Cerebellar nuclear complex (tissue), 1 donor: Measurements from ENCODE around the gene AGPAT4.

Source experiments
- DNase-seq, 2 experiments: peaks; one replicate each; lab custom pipeline; 2025; lab: John Stamatoyannopoulos, UW

The AGPAT4 gene

DNA sequence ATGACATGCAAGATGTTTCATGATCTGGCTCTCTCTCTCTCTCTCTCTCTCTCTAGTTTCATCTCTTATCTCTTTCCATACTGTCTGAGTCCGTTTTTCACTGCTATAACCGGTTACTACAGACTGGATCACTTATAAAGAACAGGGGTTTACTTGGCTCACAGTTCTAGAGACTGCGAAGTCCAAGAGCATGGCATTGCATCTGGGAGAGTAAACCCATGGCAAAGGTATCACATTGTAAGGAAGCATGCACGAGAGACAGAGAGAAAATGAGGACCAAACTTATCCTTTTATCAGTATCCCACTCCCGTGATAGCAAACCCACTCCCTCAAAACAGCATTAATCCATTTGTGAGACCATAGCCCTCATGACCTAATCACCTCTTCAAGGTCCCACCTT, 7.2 kb upstream of the AGPAT4 start:
- DNase-seq: no peak

GRCh38 chr6:161279677-161280415, 6.0 kb upstream of the AGPAT4 start:
- DNase-seq: no peak

- no peak for DNase-seq
These were observed 2.8 kb upstream of the AGPAT4 start for GRCh38 chr6:161276605-161277155.

- DNase-seq: no peak
These were observed 1.0 kb upstream of the AGPAT4 start for GRCh38 chr6:161274898-161275297.

GRCh38 chr6:161274488-161274858, 612 bp upstream of the AGPAT4 start:
- DNase-seq: no peak

- DNase-seq: peak in 1 of 2 experiments; percentile 24
These were observed 548 bp downstream of the AGPAT4 start for GRCh38 chr6:161273274-161273751.

- no peak for DNase-seq
These were observed 1.1 kb downstream of the AGPAT4 start for GRCh38 chr6:161272635-161273273.

GRCh38 chr6:161271343-161272030, 2.4 kb downstream of the AGPAT4 start:
- DNase-seq: no peak

- no peak for DNase-seq
These were observed 3.7 kb downstream of the AGPAT4 start for GRCh38 chr6:161270116-161270515.

DNA sequence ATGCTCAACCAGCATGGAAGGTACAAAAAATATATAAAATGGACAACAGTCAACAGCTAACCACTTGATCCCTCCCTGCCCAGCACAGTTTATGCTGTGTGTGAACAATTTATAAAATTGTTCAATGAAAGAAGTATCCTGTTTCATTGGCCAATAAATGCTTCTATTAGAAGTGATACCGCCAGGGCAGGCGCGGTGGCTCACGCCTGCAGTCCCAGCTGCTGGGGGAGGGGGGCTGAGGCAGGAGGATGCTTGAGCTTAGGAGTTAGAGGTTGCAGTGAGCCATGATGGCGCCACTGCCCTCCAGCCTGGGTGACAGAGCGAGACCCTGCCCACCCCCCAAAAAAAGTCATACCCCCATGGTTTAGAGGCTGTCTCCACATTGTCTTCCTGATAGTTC, 4.6 kb downstream of the AGPAT4 start:
- DNase-seq: no peak

DNA sequence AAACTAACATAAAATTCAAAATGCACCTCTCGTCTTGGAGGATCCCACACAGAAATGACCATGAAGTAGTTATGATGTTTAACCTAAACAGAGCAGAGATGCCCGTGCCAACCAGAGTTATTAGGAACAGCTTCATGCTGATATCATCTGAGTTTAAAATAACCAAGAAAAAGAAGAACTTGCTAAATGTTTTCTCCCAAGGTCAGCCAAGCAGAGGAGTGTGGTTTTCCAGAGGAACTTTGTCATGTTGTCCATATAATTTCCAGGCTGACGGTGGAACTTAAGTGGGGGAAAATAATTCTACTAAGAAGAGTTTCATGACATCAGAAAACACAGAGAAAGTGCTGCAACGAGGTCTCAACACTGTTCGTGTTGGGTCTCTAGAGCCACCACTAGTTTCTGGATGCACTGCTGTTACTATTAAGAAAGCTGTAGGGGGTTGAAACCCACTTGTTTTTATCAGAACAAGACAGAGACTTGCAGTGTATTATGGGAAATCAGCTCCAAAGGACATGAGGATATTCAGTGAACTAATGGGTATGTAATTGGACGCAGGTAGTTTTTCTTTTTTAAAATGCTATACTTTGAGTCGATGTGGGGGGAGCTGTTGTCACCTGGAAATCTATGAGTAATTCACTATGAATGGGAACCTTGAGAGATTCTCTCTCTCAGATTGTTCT, 5.2 kb downstream of the AGPAT4 start:
- no peak for DNase-seq

- no peak for DNase-seq
These were observed 7.2 kb downstream of the AGPAT4 start for GRCh38 chr6:161266513-161267230.

DNA sequence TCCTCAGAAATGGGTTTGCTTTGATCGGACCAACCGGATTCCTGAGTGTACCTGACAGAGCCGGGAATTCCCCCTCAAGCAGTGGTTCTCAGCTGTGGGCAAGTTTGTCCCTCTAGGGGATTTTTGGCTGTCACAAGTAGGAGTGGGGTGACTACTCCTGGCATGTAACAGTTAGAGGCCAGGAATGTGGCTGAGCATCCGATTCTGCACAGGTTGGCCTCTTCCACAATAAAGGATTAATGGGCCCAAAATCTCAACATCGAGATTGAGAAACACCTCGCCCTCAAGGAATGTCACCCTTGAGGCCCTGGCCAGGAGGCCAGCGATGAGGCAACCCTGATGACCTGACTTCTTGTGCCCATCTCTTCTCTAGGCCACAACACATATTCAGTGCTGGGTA, 7.9 kb downstream of the AGPAT4 start:
- DNase-seq: no peak

DNA sequence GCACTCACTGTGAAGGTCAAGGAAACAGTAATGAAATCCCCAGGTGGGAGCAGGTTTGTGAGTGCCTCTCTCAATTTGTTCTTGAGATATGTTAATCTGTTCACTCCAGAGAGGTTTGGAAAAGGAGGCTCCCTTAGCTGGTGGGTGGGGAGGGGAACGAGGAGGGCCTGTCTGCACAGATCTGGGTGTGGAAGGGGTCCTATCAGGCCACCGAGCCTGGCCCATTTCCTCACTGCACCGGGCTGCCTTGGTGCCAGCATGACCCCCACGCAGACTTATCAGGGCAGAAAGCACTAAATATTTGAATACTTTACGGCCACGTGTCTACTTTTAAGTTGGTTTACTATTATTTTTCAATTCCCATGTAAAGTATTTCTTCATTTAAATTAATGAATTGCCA, 8.3 kb downstream of the AGPAT4 start:
- DNase-seq: no peak

DNA sequence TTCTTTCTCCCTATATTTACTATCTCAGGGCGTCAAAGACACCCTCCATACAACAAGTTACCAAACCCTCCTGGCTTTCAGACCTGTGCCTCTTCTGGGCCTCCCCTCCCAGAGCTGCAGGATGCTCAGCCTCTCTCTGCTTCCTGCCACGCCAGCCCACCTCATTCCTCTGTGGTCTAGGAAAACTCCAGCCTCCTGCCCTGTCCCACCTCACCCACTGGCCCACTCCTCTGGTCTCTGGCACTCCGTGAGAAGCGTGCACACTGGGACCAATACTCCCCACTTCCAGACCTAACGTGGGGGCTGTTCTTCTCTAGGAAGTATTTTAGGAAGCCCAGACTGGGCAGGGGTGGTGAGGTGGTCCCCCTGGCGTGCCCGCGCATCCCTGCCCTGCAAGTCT, 9.7 kb downstream of the AGPAT4 start:
- DNase-seq: no peak

DNA sequence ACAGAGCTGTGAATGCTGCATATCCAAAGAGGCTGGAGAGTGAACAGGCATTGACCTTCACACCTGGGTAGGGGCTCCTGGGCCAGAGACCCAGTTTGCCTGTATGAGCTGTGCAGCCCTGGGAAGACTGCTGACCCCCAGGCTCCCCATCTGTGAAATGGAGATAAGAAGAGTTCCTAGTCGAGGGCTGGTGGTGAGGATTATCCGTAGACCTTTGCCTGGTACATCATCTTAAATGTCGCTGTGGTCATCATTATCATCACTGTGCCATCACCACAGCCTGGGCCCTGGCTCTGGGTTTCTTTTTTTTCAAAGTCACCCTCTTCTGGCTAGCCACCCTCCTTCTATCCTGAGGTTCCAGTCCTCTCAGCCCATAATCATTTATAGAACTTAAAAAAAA, 12.0 kb downstream of the AGPAT4 start:
- no peak for DNase-seq

DNA sequence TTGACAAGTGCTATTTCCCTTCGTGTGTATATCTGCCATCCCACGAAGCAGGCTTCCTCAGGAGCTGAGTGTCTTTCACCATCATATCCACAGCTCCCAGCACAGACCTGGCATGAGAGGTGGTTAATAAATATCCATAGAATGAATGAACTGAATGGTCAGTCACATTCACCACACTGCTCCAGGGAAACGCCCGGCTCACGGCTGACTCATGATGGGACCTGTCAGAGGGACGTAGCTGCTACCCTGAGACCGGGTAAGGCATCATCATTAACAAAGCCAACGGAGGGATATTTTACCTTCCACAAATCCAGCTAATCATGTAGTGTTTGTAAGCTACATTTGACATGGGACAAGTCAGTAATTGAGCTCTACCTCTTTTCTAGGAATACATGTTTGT, 12.5 kb downstream of the AGPAT4 start:
- DNase-seq: no peak

DNA sequence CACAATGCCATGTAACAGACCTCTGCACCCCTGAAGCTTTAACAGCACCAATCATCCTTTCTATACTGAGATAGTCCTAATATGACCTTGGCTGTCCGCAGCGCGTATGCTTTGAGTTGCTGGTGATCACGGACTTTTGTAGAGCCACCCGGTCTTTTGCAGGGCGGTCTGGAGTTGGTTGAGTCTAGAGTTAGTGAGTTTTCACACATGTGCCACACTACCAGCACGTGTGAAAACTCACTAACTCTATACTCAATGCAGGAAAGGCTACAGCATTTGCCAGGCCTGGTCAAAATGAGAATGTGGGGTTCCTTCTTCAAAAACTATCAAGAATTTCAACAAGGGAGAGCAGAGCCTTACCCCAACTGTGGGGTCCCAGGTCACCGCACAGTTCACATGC, 14.6 kb downstream of the AGPAT4 start:
- DNase-seq: no peak

- no peak for DNase-seq
These were observed 15.9 kb downstream of the AGPAT4 start for GRCh38 chr6:161257793-161258457.

DNA sequence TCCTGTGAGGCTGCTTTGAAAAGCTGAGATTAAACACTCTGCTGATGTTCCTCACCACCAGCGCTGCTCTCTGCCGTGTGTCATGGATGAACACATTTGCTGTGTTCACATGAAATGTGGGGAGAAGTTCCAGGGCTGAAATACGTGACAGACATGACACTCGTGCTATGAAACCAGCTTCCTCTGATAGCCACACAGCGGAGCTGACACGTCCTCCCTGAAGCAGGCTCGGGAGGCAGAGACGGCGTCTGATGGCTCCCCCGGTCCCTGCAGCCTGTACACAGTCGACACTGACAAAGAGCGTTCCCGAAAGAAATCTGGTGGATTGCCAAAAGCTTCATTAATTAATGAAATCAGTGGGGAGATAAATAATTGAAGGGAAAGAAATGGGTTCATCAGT, 17.5 kb downstream of the AGPAT4 start:
- no peak for DNase-seq

DNA sequence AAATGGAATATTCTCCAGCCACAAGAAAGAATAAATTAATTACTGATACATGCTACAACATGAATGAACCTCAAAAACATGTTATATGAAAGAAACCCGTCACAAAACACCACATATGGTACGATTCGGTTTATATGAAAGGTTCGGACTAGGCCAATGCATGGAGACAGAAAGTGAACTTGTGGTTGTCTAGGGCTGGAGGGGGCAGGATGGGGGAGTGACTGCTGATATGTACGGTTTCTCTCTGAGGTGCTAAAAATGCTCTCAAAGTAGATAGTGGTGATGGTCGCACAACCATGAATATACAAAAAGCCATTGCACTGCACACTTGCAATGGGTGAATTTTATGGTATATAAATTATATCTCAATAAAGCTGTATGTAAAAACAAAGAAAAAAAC, 18.3 kb downstream of the AGPAT4 start:
- DNase-seq: no peak
